Measurements from ENCODE around the gene SFXN5. TPM values are rescaled to one million over a fixed set of nuclear protein-coding genes. Genes with fewer than 3 reads are reported as not detected.

The SFXN5 gene
- total and polyA plus RNA-seq, 2 of the 4 experiments (the other 2 are of a cell fraction), result 8.6 to 17.0 TPM

DNA sequence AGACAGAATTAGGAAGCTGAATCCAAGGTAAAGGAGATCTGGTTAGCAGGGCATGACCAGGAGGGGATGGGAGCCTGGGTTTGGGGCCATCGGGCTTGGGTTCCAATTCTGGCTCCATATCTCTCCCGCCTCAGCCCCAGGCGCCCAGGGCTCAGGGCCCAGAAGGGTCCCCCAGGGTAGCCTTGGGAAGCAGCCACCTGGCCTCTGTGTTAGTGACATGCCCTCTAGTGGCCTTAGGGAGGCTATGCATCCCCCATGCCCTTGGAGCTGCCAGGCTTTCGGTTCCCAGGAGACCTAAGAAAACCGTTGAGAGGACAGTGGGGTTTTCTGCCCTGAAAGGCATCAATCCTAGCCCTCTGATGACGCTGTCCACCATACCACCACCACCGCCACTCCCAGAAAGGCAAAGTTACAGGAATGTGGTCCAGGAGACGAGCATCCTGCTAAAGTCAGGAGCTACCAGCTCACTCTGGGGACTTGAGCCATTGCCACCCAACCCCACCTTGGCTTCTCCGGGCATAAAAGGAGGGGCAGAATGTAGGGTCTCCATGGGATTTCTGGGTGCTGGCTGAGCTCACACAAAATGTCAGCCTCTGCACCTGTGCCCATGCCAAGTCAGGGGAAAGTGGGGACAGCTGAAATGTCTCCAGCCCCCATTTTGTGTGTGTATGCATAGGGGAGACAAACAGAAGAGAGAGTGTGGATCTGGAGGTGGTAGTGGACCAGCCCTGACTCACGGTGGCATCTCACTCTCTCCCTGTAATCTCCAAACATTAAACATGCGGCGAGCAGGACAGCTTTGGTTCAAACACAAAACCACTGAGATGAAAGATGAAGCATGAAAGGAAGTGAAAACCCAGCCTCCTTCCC lies 97.7 kb downstream of the SFXN5 start:
- H3K36me3 ChIP-seq (ENCODE audit: control insufficient read depth, insufficient read depth, low read length), result no peaks in the 10 kb centered on the region
- H3K9ac ChIP-seq (ENCODE audit: low read depth, low read length), result no peak overlapping the region
- dilution Hi-C loops (cut with HindIII; ENCODE audit: low sequenced_read_pairs, unreplicated experiment), result no loop called here
- no peak overlapping the region for H3K27ac ChIP-seq (ENCODE audit: insufficient read depth, low read length)
- no peak overlapping the region for H2BK5ac ChIP-seq (ENCODE audit: low read depth, low read length, poor library complexity, severe bottlenecking)
- no peaks in the 10 kb centered on the region for H3K4me1 ChIP-seq (ENCODE audit: control insufficient read depth, insufficient read depth, low read length)
- peak overlapping the region; percentile 65 for H2AFZ ChIP-seq (replicated peaks; ENCODE audit: low read length, poor library complexity)
- H3K56ac ChIP-seq (ENCODE audit: extremely low read depth, insufficient read depth, low read length), result no peak overlapping the region
- no peaks in the 10 kb centered on the region for H4K20me1 ChIP-seq (ENCODE audit: insufficient read depth, low read length)
- H2BK120ac ChIP-seq (ENCODE audit: low read depth, low read length), result no peak overlapping the region
- no TSS peak for BruUV-seq (replicated peaks)
- no peak overlapping the region for H3K4me2 ChIP-seq (ENCODE audit: low read depth, low read length)
- no peak overlapping the region for H4K91ac ChIP-seq (ENCODE audit: insufficient read depth, low read depth, low read length)
- TF ChIP-seq SMC3 (IDR thresholded peaks at IDR 0.05; ENCODE audit: low read depth, low read length) (peak; percentile 78), RCOR1 (IDR thresholded peaks at IDR 0.05; ENCODE audit: insufficient replicate concordance, low read length) (no peak), CEBPB (IDR thresholded peaks at IDR 0.05; ENCODE audit: low read depth, low read length) (no peak), RAD21 (IDR thresholded peaks at IDR 0.05; ENCODE audit: low read length) (peak; percentile 72), RFX5 (IDR thresholded peaks at IDR 0.05; ENCODE audit: low read depth, low read length) (no peak), CHD1 (IDR thresholded peaks at IDR 0.05; ENCODE audit: low read depth, low read length) (no peak)
- TF ChIP-seq, protein P1, sequence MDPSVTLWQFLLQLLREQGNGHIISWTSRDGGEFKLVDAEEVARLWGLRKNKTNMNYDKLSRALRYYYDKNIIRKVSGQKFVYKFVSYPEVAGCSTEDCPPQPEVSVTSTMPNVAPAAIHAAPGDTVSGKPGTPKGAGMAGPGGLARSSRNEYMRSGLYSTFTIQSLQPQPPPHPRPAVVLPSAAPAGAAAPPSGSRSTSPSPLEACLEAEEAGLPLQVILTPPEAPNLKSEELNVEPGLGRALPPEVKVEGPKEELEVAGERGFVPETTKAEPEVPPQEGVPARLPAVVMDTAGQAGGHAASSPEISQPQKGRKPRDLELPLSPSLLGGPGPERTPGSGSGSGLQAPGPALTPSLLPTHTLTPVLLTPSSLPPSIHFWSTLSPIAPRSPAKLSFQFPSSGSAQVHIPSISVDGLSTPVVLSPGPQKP (IDR thresholded peaks at IDR 0.05; ENCODE audit: borderline replicate concordance, low read depth, low read length), result no peak
- TF ChIP-seq, protein P2, sequence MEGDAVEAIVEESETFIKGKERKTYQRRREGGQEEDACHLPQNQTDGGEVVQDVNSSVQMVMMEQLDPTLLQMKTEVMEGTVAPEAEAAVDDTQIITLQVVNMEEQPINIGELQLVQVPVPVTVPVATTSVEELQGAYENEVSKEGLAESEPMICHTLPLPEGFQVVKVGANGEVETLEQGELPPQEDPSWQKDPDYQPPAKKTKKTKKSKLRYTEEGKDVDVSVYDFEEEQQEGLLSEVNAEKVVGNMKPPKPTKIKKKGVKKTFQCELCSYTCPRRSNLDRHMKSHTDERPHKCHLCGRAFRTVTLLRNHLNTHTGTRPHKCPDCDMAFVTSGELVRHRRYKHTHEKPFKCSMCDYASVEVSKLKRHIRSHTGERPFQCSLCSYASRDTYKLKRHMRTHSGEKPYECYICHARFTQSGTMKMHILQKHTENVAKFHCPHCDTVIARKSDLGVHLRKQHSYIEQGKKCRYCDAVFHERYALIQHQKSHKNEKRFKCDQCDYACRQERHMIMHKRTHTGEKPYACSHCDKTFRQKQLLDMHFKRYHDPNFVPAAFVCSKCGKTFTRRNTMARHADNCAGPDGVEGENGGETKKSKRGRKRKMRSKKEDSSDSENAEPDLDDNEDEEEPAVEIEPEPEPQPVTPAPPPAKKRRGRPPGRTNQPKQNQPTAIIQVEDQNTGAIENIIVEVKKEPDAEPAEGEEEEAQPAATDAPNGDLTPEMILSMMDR (conservative IDR thresholded peaks at IDR 0.05; ENCODE audit: low read depth, low read length), result peak; percentile 77
- TF ChIP-seq, protein P3, sequence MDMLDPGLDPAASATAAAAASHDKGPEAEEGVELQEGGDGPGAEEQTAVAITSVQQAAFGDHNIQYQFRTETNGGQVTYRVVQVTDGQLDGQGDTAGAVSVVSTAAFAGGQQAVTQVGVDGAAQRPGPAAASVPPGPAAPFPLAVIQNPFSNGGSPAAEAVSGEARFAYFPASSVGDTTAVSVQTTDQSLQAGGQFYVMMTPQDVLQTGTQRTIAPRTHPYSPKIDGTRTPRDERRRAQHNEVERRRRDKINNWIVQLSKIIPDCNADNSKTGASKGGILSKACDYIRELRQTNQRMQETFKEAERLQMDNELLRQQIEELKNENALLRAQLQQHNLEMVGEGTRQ (IDR thresholded peaks at IDR 0.05; ENCODE audit: low read depth, low read length), result no peak
- intact Hi-C loops (cut with micrococcal nuclease), result loop anchor here (1.0 kb wide), 1 partner anchor 80 kb away; no protein-coding TSS in a partner anchor
- CTCF ChIA-PET, result interaction anchor here (0.5 to 1.5 kb wide), 14 partner anchors 11 to 164 kb away, joined by 3 to 8 read pairs (median 3); no protein-coding TSS in a partner anchor
- H4K5ac ChIP-seq (ENCODE audit: low read depth, low read length), result no peak overlapping the region
- H2AK9ac ChIP-seq (replicated peaks; ENCODE audit: low read depth, low read length, poor library complexity), result no peak overlapping the region
- in situ Hi-C loops (cut with MboI; ENCODE audit: low sequenced_read_pairs), result loop anchor here (5.0 kb wide), 1 partner anchor 82 kb away; no protein-coding TSS in a partner anchor
- H3K4ac ChIP-seq (ENCODE audit: low read depth, low read length), result no peak overlapping the region
- H3K27me3 ChIP-seq (ENCODE audit: control insufficient read depth, insufficient read depth, low read length), result no peaks in the 10 kb centered on the region
- no peak overlapping the region for H2BK15ac ChIP-seq (ENCODE audit: low read depth, low read length)
- H2BK20ac ChIP-seq (ENCODE audit: low read depth, low read length), result no peak overlapping the region
- H4K8ac ChIP-seq (ENCODE audit: low read depth in 2 of 2, low read length in 2 of 2), result no peak overlapping the region
- H3K23ac ChIP-seq (ENCODE audit: low read depth, low read length), result no peak overlapping the region
- H3K9me3 ChIP-seq (ENCODE audit: control insufficient read depth, insufficient read depth, low read length), result no peaks in the 10 kb centered on the region
- H2AK5ac ChIP-seq (ENCODE audit: low read depth, low read length), result no peak overlapping the region
- peak; percentile 99 for ATAC-seq (ENCODE audit: low read depth)
- H3K4me3 ChIP-seq (ENCODE audit: insufficient read depth, low read depth, low read length), result no peak overlapping the region
- no peaks in the 10 kb centered on the region for H3K79me1 ChIP-seq (ENCODE audit: low read depth in 1 of 2, low read length in 2 of 2)
- DNase-seq, result peak; percentile 58
- 39% methylated on average over 3 of the region's 12 CpGs; no CpG with 5 or more reads in 1 of the 2 experiments for WGBS, 2 experiments (ENCODE audit: extremely low coverage in 2 of 2, insufficient read length in 1 of 2)
- H3K14ac ChIP-seq (replicated peaks; ENCODE audit: low read depth, low read length), result no peak overlapping the region
- H3K9me1 ChIP-seq (ENCODE audit: insufficient read depth, low read length), result no peaks in the 10 kb centered on the region
- H3K18ac ChIP-seq (ENCODE audit: low read depth, low read length), result no peak overlapping the region
- POLR2A ChIA-PET (ENCODE audit: unreplicated experiment), result no interaction called here

Data from IMR-90 (cell line).